Adipocyte (in vitro differentiated cells): ENCODE measurements around the gene EIF2AK3.
"Not testable (repeated sequence)": the region's sequence is repeated elsewhere in the genome, so short reads cannot be mapped to it uniquely, and the experiment has no call there.

Source experiments
- DNase-seq: peaks from one replicate; pipeline ENCODE4 v3.0.0-alpha.2; 2015; ENCODE audit warnings: low read depth
- H3K27me3 ChIP-seq: replicated peaks from 2 replicates; pipeline ENCODE4 v1.7.0; 2013; ENCODE audit warnings: mild to moderate bottlenecking, low read length, moderate library complexity; ENCODE audit not compliant: control insufficient read depth, insufficient read depth
- H3K36me3 ChIP-seq: 2 replicates; pipeline ENCODE4 v1.7.0; 2013; ENCODE audit warnings: low read length, mild to moderate bottlenecking, moderate library complexity; ENCODE audit not compliant: control insufficient read depth, insufficient read depth, severe bottlenecking
- H3K4me1 ChIP-seq: 2 replicates; pipeline ENCODE4 v1.7.0; 2013; ENCODE audit warnings: mild to moderate bottlenecking, low read length, moderate library complexity; ENCODE audit not compliant: control insufficient read depth, insufficient read depth
- H3K4me3 ChIP-seq: 2 replicates; pipeline ENCODE4 v1.7.0; 2013; ENCODE audit warnings: mild to moderate bottlenecking, low read length, moderate library complexity
- H3K9ac ChIP-seq: 2 replicates; pipeline ENCODE4 v1.7.0; 2013; ENCODE audit warnings: mild to moderate bottlenecking, low read length, moderate library complexity
- H3K9me3 ChIP-seq: 2 replicates; pipeline ENCODE4 v1.7.0; 2013; ENCODE audit warnings: mild to moderate bottlenecking, low read length, moderate library complexity; ENCODE audit not compliant: control insufficient read depth

EIF2AK3 gene

GRCh38 chr2:88632569-88632968 lies 5.3 kb upstream of the EIF2AK3 start:
- H3K4me3 ChIP-seq = no peak overlapping the region
- no peak overlapping the region for H3K9ac ChIP-seq
- no peaks in the 10 kb centered on the region for H3K27me3 ChIP-seq
- no peak for DNase-seq
- no peaks in the 10 kb centered on the region for H3K36me3 ChIP-seq
- H3K4me1 ChIP-seq = peaks cover 6% of the 10 kb centered on the region
- no peaks in the 10 kb centered on the region for H3K9me3 ChIP-seq

GRCh38 chr2:88628571-88628939 lies 1.3 kb upstream of the EIF2AK3 start:
- Histone ChIP-seq H3K4me3 (peak overlapping the region; percentile 82), H3K36me3 (no peaks in the 10 kb centered on the region), H3K9me3 (no peaks in the 10 kb centered on the region), H3K4me1 (peaks cover 23% of the 10 kb centered on the region), H3K27me3 (no peaks in the 10 kb centered on the region), H3K9ac (peak overlapping the region; percentile 86)
- DNase-seq = no peak

GRCh38 chr2:88627856-88628570 lies 749 bp upstream of the EIF2AK3 start:
- no peaks in the 10 kb centered on the region for H3K9me3 ChIP-seq
- peak overlapping the region; percentile 86 for H3K9ac ChIP-seq
- H3K4me1 ChIP-seq = peaks cover 23% of the 10 kb centered on the region
- peak overlapping the region; percentile 82 for H3K4me3 ChIP-seq
- no peaks in the 10 kb centered on the region for H3K36me3 ChIP-seq
- DNase-seq = peak; percentile 97
- no peaks in the 10 kb centered on the region for H3K27me3 ChIP-seq

DNA sequence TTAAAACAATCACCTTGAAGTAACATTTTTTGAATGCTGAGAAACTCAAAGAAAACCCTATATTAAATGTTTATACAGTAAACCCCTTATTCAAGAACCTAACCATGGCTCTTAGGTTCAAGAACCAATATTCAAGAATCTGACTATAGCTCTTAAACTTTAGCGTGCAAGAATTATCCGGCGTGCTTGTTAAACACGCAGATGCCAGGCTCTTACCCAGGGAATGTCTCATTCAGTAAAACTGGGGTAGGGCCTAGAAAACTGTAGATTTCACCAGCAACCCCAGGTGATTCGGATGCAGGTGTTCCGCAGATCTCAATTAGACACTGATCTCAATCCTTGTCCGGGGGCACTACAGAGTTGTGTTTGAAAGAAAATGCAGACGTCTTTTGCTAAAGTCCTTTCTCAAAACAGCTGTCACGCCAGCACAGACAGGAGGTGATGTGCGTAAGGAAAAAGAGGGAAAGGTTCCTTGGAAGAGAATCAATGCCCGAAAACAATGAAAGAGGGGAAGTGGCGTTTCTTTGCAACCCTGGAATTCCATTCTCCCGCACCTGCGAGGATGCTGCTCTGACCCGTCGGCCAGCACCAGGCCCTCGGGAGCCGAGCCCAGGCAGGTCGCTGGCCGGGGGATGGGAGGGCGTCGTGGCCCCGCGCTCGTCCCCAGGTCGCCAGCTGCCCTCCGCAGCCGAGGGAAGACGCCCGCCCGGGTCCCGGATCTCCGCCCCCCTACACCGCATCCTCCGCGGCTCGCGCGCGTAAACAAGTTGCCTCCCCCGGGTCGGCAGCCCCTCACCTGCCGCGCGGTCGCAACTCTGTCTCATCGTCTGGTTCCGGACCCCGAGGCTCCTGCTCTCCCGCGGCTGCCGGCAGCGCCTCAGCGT lies 851 bp downstream of the EIF2AK3 start:
- Histone ChIP-seq H3K27me3 (no peaks in the 10 kb centered on the region), H3K9ac (peak overlapping the region; percentile 89), H3K4me1 (peaks cover 23% of the 10 kb centered on the region), H3K9me3 (no peaks in the 10 kb centered on the region), H3K4me3 (peak overlapping the region; percentile 88), H3K36me3 (no peaks in the 10 kb centered on the region)
- DNase-seq = peak; percentile 58

GRCh38 chr2:88624477-88624876 lies 2.8 kb downstream of the EIF2AK3 start:
- DNase-seq = no peak
- no peaks in the 10 kb centered on the region for H3K27me3 ChIP-seq
- H3K4me3 ChIP-seq = peak overlapping the region; percentile 88
- no peaks in the 10 kb centered on the region for H3K9me3 ChIP-seq
- peak overlapping the region; percentile 6 for H3K9ac ChIP-seq
- H3K4me1 ChIP-seq = peaks cover 26% of the 10 kb centered on the region
- H3K36me3 ChIP-seq = no peaks in the 10 kb centered on the region

GRCh38 chr2:88623831-88624465 lies 3.3 kb downstream of the EIF2AK3 start:
- DNase-seq, H3K36me3 ChIP-seq, H3K9ac ChIP-seq, H3K9me3 ChIP-seq, H3K4me3 ChIP-seq, H3K27me3 ChIP-seq: not testable (repeated sequence)
- H3K4me1 ChIP-seq = peaks cover 26% of the 10 kb centered on the region

DNA sequence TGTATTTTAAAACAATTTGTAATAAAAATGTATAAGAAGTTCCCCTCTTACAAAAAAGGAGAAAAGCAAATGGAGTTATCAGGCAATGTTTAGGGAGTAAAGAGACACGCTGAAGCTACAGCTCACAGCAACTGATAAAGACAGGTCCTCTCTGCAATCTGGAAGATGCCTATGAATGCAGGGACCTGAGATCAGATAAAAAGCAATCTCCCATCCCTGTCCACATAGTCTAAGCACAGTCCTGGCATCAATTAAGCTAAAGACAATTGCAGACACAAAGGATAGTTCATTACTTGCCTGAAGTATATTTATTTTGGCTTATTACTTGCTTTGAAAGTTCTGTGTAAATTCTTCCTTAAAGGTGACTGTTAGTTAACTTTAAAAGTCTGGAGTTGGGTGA lies 5.0 kb downstream of the EIF2AK3 start:
- no peaks in the 10 kb centered on the region for H3K36me3 ChIP-seq
- no peak overlapping the region for H3K9ac ChIP-seq
- H3K9me3 ChIP-seq = no peaks in the 10 kb centered on the region
- no peaks in the 10 kb centered on the region for H3K27me3 ChIP-seq
- no peak for DNase-seq
- H3K4me3 ChIP-seq = no peak overlapping the region
- peaks cover 26% of the 10 kb centered on the region for H3K4me1 ChIP-seq

DNA sequence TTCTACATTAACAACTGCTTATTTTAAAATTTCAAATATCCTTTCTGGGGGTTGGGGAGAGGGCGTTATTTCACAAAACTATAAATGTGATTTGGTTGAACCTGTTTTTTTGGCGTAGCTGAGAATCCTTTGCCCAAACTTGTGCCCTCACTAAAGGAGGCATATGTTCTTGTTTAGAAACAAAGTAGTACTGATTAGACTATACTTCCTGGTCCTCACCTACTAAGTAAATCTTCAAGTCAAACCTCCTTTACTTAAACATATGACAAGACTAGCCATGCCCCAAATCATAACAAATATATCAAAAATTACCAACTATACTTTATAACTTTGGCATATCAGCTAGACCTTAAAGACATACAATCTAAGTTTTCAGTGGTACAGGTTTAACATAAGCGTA lies 5.8 kb downstream of the EIF2AK3 start:
- no peaks in the 10 kb centered on the region for H3K36me3 ChIP-seq
- no peak overlapping the region for H3K9ac ChIP-seq
- H3K4me3 ChIP-seq = no peak overlapping the region
- no peaks in the 10 kb centered on the region for H3K9me3 ChIP-seq
- no peaks in the 10 kb centered on the region for H3K27me3 ChIP-seq
- peaks cover 26% of the 10 kb centered on the region for H3K4me1 ChIP-seq
- no peak for DNase-seq

DNA sequence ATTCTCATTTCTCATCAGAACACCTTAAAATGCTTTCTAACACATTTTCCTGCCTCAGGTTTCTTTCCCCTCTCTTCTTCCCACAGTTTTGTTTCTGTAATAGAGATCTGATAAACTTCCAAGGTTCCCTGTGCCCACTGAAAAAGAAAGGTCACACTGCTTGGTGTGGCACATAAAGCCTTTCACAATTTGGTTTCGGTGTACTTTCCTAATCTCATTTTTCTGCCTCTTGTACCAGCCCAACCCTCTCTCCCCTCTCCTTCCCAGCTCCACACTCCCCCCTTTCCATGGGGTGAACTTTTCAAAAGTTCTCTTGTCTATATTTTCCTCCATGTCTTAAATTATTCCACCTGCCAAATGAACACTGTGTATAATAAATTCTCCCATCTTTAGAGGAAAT lies 7.2 kb downstream of the EIF2AK3 start:
- no peak overlapping the region for H3K9ac ChIP-seq
- no peaks in the 10 kb centered on the region for H3K36me3 ChIP-seq
- no peaks in the 10 kb centered on the region for H3K27me3 ChIP-seq
- H3K4me3 ChIP-seq = no peak overlapping the region
- no peaks in the 10 kb centered on the region for H3K9me3 ChIP-seq
- no peak for DNase-seq
- H3K4me1 ChIP-seq = peaks cover 17% of the 10 kb centered on the region

GRCh38 chr2:88615822-88616221 lies 11.4 kb downstream of the EIF2AK3 start:
- no peaks in the 10 kb centered on the region for H3K9me3 ChIP-seq
- H3K9ac ChIP-seq = no peak overlapping the region
- H3K4me1 ChIP-seq = peaks cover 21% of the 10 kb centered on the region
- H3K27me3 ChIP-seq = no peaks in the 10 kb centered on the region
- no peak overlapping the region for H3K4me3 ChIP-seq
- DNase-seq = no peak
- peaks cover 9% of the 10 kb centered on the region for H3K36me3 ChIP-seq

DNA sequence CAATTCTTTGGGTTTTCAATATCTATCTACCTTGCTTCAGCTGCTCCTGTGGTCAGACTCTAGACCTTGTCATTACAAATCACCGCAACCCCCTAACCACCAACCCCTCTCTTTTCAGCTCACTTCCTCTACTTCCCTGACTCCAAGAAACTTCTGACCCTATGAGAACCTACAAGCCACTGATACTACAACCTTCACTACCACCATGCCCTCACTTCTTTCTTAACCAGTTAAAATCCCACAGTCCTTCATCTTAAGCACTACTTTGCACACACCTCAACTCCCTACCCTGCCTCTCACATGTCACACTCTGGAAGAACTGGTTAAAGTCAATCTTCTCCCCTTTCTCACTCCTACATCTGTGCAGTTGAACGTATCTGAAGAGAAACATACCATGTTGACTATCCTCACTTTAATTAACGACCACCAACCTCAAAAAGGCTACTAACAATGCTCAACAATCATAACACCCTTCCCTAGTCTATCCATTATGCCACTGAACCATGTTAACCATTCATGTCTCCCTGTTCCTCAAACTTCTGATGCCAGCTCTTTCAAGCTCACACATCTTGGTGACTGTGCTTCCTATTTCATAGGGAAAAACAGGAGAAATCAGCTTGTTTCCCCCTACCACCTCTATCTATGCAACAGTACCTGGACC lies 12.6 kb downstream of the EIF2AK3 start:
- DNase-seq = no peak
- Histone ChIP-seq H3K4me1 (peaks cover 19% of the 10 kb centered on the region), H3K9me3 (no peaks in the 10 kb centered on the region), H3K36me3 (peaks cover 9% of the 10 kb centered on the region), H3K9ac (no peak overlapping the region), H3K4me3 (no peak overlapping the region), H3K27me3 (no peaks in the 10 kb centered on the region)
